ENCODE measurements around the gene OSBPL1A. TPM values are rescaled to one million over a fixed set of nuclear protein-coding genes. Genes with fewer than 3 reads are reported as not detected.

The OSBPL1A gene
- polyA plus RNA-seq, 2 donors = 10.8 to 11.6 TPM

GRCh38 chr18:24189664-24190346 lies 207.8 kb downstream of the OSBPL1A start:
- no peak overlapping the region for H3K27ac ChIP-seq (ENCODE audit: low read depth in 2 of 2, low read length in 1 of 2)
- H3K36me3 ChIP-seq (ENCODE audit: control insufficient read depth in 2 of 2, insufficient read depth in 2 of 2, low read length in 1 of 2) = no peaks in the 10 kb centered on the region
- H3K4me1 ChIP-seq (ENCODE audit: control insufficient read depth in 2 of 2, insufficient read depth in 2 of 2, low read length in 1 of 2) = no peaks in the 10 kb centered on the region
- WGBS, 2 donors = 91 to 93% methylated on average over 15 of the region's 15 CpGs
- no peaks in the 10 kb centered on the region for H3K9me3 ChIP-seq (ENCODE audit: control insufficient read depth in 2 of 2, insufficient read depth in 1 of 2, low read depth in 1 of 2, low read length in 1 of 2)
- H3K27me3 ChIP-seq (ENCODE audit: control insufficient read depth in 1 of 2, insufficient read depth in 2 of 2, low read length in 2 of 2) = no peaks in the 10 kb centered on the region
- no peak overlapping the region for H3K4me3 ChIP-seq (ENCODE audit: low read depth in 1 of 2, low read length in 2 of 2)

DNA sequence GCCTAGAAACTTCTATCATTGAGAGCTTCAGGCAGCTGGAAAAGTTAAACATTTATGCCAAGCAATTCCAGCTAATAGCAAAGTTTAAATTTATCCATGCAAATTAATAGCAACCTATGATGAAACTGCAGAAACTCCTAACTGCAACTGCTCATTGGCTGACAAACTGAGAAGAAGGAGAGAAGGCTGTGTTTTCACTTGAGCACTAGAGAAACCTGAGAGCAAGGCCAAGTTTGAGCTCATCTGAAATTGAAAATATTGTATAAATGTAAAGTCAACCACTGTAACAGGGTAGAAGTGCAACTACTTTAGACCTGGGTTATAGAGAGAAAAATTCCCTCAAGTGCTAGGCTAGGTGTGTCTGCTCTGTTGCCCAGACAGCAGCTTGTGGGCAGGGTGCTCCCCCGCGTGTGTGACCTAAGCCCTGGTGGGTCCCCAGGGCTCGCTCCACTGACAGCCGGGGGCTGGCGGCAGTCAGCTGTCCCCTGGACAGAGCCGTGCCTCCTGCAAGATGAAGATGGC lies 208.6 kb downstream of the OSBPL1A start:
- H3K36me3 ChIP-seq (ENCODE audit: control insufficient read depth in 2 of 2, insufficient read depth in 2 of 2, low read length in 1 of 2) = no peaks in the 10 kb centered on the region
- H3K27me3 ChIP-seq (ENCODE audit: control insufficient read depth in 1 of 2, insufficient read depth in 2 of 2, low read length in 2 of 2) = no peaks in the 10 kb centered on the region
- H3K9me3 ChIP-seq (ENCODE audit: control insufficient read depth in 2 of 2, insufficient read depth in 1 of 2, low read depth in 1 of 2, low read length in 1 of 2) = no peaks in the 10 kb centered on the region
- H3K4me3 ChIP-seq (ENCODE audit: low read depth in 1 of 2, low read length in 2 of 2) = no peak overlapping the region
- no peaks in the 10 kb centered on the region for H3K4me1 ChIP-seq (ENCODE audit: control insufficient read depth in 2 of 2, insufficient read depth in 2 of 2, low read length in 1 of 2)
- H3K27ac ChIP-seq (ENCODE audit: low read depth in 2 of 2, low read length in 1 of 2) = no peak overlapping the region
- 66 to 84% methylated on average over 6 of the region's 6 CpGs for WGBS, 2 donors

GRCh38 chr18:24188120-24188519 lies 209.5 kb downstream of the OSBPL1A start:
- Histone ChIP-seq H3K9me3 (ENCODE audit: control insufficient read depth in 2 of 2, insufficient read depth in 1 of 2, low read depth in 1 of 2, low read length in 1 of 2) (no peaks in the 10 kb centered on the region), H3K36me3 (ENCODE audit: control insufficient read depth in 2 of 2, insufficient read depth in 2 of 2, low read length in 1 of 2) (no peaks in the 10 kb centered on the region), H3K27ac (ENCODE audit: low read depth in 2 of 2, low read length in 1 of 2) (no peak overlapping the region), H3K27me3 (ENCODE audit: control insufficient read depth in 1 of 2, insufficient read depth in 2 of 2, low read length in 2 of 2) (no peaks in the 10 kb centered on the region), H3K4me1 (ENCODE audit: control insufficient read depth in 2 of 2, insufficient read depth in 2 of 2, low read length in 1 of 2) (no peaks in the 10 kb centered on the region), H3K4me3 (ENCODE audit: low read depth in 1 of 2, low read length in 2 of 2) (no peak overlapping the region)
- WGBS, 2 donors = 74 to 79% methylated on average over 5 of the region's 5 CpGs

GRCh38 chr18:24187689-24188088 lies 209.9 kb downstream of the OSBPL1A start:
- Histone ChIP-seq H3K36me3 (ENCODE audit: control insufficient read depth in 2 of 2, insufficient read depth in 2 of 2, low read length in 1 of 2) (no peaks in the 10 kb centered on the region), H3K27me3 (ENCODE audit: control insufficient read depth in 1 of 2, insufficient read depth in 2 of 2, low read length in 2 of 2) (no peaks in the 10 kb centered on the region), H3K27ac (ENCODE audit: low read depth in 2 of 2, low read length in 1 of 2) (no peak overlapping the region), H3K4me3 (ENCODE audit: low read depth in 1 of 2, low read length in 2 of 2) (no peak overlapping the region), H3K9me3 (ENCODE audit: control insufficient read depth in 2 of 2, insufficient read depth in 1 of 2, low read depth in 1 of 2, low read length in 1 of 2) (no peaks in the 10 kb centered on the region), H3K4me1 (ENCODE audit: control insufficient read depth in 2 of 2, insufficient read depth in 2 of 2, low read length in 1 of 2) (no peaks in the 10 kb centered on the region)
- 76 to 84% methylated on average over 1 of the region's 1 CpG for WGBS, 2 donors

DNA sequence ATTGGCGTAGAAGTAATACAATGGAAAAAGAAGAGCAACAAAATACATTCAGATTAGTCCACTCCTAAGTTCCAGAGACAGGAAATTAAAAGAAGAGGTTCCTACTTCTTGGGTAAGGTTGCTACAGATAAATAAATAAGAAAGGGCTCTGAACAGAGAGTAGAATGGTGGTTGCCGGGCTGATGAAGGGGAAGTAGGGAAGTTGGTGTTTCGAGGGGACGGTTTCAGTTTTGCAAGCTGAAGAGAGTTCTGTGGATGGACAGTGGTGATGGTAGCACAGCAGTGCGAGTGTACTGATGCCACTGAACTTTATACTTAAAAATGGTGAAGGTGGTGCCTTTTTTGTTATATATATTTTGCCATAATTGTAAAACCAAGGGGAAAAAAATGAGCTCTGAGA lies 210.6 kb downstream of the OSBPL1A start:
- Histone ChIP-seq H3K27me3 (ENCODE audit: control insufficient read depth in 1 of 2, insufficient read depth in 2 of 2, low read length in 2 of 2) (no peaks in the 10 kb centered on the region), H3K36me3 (ENCODE audit: control insufficient read depth in 2 of 2, insufficient read depth in 2 of 2, low read length in 1 of 2) (no peaks in the 10 kb centered on the region), H3K4me3 (ENCODE audit: low read depth in 1 of 2, low read length in 2 of 2) (no peak overlapping the region), H3K9me3 (ENCODE audit: control insufficient read depth in 2 of 2, insufficient read depth in 1 of 2, low read depth in 1 of 2, low read length in 1 of 2) (no peaks in the 10 kb centered on the region), H3K27ac (ENCODE audit: low read depth in 2 of 2, low read length in 1 of 2) (no peak overlapping the region), H3K4me1 (ENCODE audit: control insufficient read depth in 2 of 2, insufficient read depth in 2 of 2, low read length in 1 of 2) (no peaks in the 10 kb centered on the region)
- 84 to 87% methylated on average over 5 of the region's 5 CpGs for WGBS, 2 donors

GRCh38 chr18:24185805-24186204 lies 211.8 kb downstream of the OSBPL1A start:
- Histone ChIP-seq H3K36me3 (ENCODE audit: control insufficient read depth in 2 of 2, insufficient read depth in 2 of 2, low read length in 1 of 2) (peaks cover 0 to 2% of the 10 kb centered on the region in 2 donors), H3K9me3 (ENCODE audit: control insufficient read depth in 2 of 2, insufficient read depth in 1 of 2, low read depth in 1 of 2, low read length in 1 of 2) (no peaks in the 10 kb centered on the region), H3K4me3 (ENCODE audit: low read depth in 1 of 2, low read length in 2 of 2) (no peak overlapping the region), H3K27me3 (ENCODE audit: control insufficient read depth in 1 of 2, insufficient read depth in 2 of 2, low read length in 2 of 2) (no peaks in the 10 kb centered on the region), H3K27ac (ENCODE audit: low read depth in 2 of 2, low read length in 1 of 2) (no peak overlapping the region), H3K4me1 (ENCODE audit: control insufficient read depth in 2 of 2, insufficient read depth in 2 of 2, low read length in 1 of 2) (no peaks in the 10 kb centered on the region)
- 96 to 99% methylated on average over 7 of the region's 7 CpGs for WGBS, 2 donors

- Histone ChIP-seq H3K27ac (ENCODE audit: low read depth in 2 of 2, low read length in 1 of 2) (no peak overlapping the region), H3K4me1 (ENCODE audit: control insufficient read depth in 2 of 2, insufficient read depth in 2 of 2, low read length in 1 of 2) (no peaks in the 10 kb centered on the region), H3K4me3 (ENCODE audit: low read depth in 1 of 2, low read length in 2 of 2) (no peak overlapping the region), H3K27me3 (ENCODE audit: control insufficient read depth in 1 of 2, insufficient read depth in 2 of 2, low read length in 2 of 2) (no peaks in the 10 kb centered on the region), H3K9me3 (ENCODE audit: control insufficient read depth in 2 of 2, insufficient read depth in 1 of 2, low read depth in 1 of 2, low read length in 1 of 2) (no peaks in the 10 kb centered on the region), H3K36me3 (ENCODE audit: control insufficient read depth in 2 of 2, insufficient read depth in 2 of 2, low read length in 1 of 2) (peaks cover 0 to 5% of the 10 kb centered on the region in 2 donors)
- 46 to 48% methylated on average over 2 of the region's 2 CpGs for WGBS, 2 donors
Observed at GRCh38 chr18:24181806-24182205, 215.8 kb downstream of the OSBPL1A start.

- WGBS, 2 donors = 89 to 90% methylated on average over 1 of the region's 1 CpG
- Histone ChIP-seq H3K36me3 (ENCODE audit: control insufficient read depth in 2 of 2, insufficient read depth in 2 of 2, low read length in 1 of 2) (peaks cover 0 to 5% of the 10 kb centered on the region in 2 donors), H3K27ac (ENCODE audit: low read depth in 2 of 2, low read length in 1 of 2) (no peak overlapping the region), H3K9me3 (ENCODE audit: control insufficient read depth in 2 of 2, insufficient read depth in 1 of 2, low read depth in 1 of 2, low read length in 1 of 2) (no peaks in the 10 kb centered on the region), H3K27me3 (ENCODE audit: control insufficient read depth in 1 of 2, insufficient read depth in 2 of 2, low read length in 2 of 2) (no peaks in the 10 kb centered on the region), H3K4me3 (ENCODE audit: low read depth in 1 of 2, low read length in 2 of 2) (no peak overlapping the region), H3K4me1 (ENCODE audit: control insufficient read depth in 2 of 2, insufficient read depth in 2 of 2, low read length in 1 of 2) (no peaks in the 10 kb centered on the region)
Observed at GRCh38 chr18:24180048-24180447, 217.6 kb downstream of the OSBPL1A start.

GRCh38 chr18:24177499-24178133 lies 220.0 kb downstream of the OSBPL1A start:
- Histone ChIP-seq H3K4me1 (ENCODE audit: control insufficient read depth in 2 of 2, insufficient read depth in 2 of 2, low read length in 1 of 2) (no peaks in the 10 kb centered on the region), H3K9me3 (ENCODE audit: control insufficient read depth in 2 of 2, insufficient read depth in 1 of 2, low read depth in 1 of 2, low read length in 1 of 2) (no peaks in the 10 kb centered on the region), H3K4me3 (ENCODE audit: low read depth in 1 of 2, low read length in 2 of 2) (no peak overlapping the region), H3K27me3 (ENCODE audit: control insufficient read depth in 1 of 2, insufficient read depth in 2 of 2, low read length in 2 of 2) (no peaks in the 10 kb centered on the region), H3K36me3 (ENCODE audit: control insufficient read depth in 2 of 2, insufficient read depth in 2 of 2, low read length in 1 of 2) (peaks cover 0 to 5% of the 10 kb centered on the region in 2 donors), H3K27ac (ENCODE audit: low read depth in 2 of 2, low read length in 1 of 2) (no peak overlapping the region)
- 78 to 80% methylated on average over 5 of the region's 5 CpGs for WGBS, 2 donors

Measured in esophagus (tissue), 2 donors.